GM18520 (cell line): Measurements from ENCODE around the gene IQCK.

Source experiments
- ATAC-seq: cut with Tn5 transposase; IDR thresholded peaks from one replicate; pipeline ENCODE4 v1.9.1; 2021; ENCODE audit not compliant: unreplicated experiment

Gene IQCK

DNA sequence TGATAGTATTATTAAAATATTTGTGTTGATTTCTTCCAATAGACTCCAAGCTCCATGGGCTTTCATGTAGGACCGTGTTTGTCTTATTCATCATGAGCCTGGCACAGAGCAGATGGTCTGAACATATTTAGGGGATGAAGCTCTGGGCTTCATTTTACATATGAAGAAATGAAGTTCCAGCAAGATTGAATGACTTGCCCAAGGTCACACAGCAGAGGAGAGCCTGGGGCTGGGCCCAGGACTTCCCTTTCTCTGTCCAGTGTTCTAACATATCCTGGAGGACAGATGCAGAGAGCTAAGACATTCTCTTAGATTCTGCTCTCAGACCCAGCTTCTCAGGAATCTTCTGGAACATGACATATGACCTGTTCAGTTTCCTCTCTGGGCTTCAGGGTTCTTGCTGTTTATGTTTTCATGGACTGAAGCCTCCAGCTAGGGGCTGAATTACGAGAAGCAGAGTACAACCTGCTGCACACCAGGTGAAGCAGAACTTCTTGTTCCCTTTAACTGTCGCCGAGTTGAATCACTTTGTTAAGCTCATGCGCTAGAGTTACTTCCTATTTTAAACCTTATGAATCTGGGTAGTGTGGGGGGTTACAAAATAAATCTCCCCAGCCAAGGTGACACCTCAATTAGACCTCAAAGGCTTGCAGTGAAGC is 113.0 kb downstream of the IQCK start:
- no peak for ATAC-seq

DNA sequence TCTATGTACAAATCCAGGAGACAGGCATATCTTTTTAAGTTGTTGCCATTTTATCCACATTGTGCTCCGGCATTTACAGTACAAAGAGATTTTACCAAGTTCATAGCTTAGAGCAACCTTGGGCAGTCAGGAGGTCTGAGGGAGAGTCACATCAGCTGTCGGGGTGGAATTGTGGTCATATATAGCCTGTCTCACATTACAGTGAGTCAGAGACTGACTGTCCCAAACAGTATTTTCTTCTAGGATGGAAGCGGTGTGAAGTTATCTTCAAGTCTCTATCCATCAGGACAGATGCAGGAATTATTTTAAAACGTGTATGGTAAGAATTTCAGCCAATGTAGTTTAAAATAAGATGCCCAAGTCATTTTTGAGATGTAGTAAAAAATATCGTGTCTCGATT is 113.6 kb downstream of the IQCK start:
- no peak for ATAC-seq

DNA sequence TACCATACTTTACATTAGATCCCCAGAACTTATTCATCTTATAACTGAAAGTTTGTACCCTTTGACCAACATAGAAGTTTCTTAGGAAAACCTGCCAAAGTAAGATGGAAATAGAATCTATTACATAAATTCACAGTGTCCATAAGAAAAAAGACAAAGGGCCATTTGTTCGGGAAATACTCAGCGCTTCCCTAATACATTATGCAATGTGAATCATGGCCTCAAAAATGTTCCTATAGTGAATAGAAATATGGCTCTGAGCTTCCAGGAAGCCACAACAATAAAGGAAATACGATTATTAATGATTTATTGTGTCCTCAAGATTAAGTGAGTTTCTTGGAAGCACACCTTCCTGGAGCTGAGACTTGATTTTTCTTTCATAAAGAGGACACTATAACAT is 115.1 kb downstream of the IQCK start:
- no peak for ATAC-seq

DNA sequence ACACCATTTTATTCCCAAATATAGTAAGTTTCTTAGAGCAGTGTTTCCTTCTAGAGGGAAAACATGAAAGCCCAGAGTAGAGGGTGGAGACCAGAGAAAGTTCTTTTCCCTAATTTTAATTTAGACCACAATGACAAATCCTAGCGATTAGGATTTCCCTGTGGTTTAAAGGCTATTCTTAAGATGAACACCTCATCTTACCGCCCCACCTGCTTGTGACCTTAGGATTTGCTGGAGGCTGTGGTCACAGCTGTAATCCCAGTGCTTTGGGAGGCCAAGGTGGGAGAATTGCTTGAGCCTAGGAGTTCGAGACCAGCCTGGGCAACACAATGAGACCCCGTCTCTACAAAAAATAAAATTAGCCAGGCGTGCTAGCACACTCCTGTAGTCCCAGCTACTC is 115.5 kb downstream of the IQCK start:
- ATAC-seq = no peak

DNA sequence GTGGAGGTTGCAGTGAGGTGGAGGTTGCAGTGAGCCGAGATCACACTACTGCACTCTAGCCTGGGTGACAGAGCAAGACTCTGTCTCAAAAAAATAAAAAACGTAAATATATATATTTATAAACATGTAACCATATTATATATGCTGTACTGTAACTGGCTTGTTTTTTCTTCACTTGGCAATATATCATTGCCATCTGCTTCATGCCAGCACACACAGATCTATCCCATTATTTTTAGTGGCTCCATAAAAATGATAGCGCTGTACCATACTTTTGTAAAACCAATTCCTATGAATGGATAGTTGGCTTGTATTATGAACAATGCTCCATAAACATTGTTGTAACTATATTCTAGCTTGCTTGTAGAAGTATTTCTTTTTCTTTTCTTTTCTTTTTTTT is 117.1 kb downstream of the IQCK start:
- no peak for ATAC-seq

DNA sequence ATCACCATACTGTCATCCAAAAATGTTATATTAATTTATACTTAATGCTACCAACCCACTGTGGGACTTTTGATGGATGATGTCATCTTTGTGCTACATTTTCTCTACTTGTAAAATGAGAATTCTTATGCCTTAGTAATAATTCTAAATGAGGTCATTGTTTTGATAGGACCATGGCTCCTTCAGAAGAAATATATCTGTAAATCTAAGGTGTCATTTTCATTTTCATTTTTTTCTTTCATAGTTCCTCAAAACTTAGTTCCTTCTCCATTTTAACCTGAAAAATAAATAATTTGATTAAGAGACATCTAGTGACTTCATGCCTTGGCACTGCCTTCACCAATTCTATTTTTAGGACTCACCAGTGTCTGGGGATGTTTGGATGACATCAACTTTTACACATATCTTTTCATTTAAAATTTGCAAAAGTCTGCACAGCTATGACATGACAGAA is 117.9 kb downstream of the IQCK start:
- no peak for ATAC-seq

DNA sequence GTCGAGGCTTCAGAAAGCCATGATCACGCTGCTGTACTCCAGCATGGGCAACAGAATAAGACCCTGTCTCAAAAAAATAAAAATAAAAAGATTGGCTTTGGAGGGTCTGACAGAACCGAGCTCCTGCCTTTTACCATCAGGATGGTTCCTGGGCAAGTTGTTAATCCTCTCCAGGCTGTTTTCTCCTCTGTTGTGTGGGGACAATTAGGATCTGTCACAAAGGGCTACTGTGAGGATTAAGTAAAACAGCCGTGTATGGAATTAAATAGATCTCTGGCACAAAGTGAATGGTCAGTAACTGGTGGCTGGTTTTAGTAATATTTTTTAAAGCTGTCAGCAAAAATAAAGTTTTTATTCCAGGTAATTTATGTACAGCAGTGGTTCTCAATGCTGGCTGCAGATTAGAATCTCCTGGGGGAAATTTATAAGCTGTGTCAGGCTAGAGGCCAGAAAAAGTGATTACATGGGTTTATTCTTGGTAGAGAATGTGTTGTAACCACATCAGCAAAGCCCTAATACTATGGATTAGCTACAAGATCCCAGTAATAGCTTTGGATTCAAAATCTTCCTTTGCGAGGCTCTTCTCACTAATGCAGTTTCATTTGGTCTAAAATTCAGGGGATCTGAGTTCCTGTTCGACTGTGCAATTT is 119.4 kb downstream of the IQCK start:
- no peak for ATAC-seq

DNA sequence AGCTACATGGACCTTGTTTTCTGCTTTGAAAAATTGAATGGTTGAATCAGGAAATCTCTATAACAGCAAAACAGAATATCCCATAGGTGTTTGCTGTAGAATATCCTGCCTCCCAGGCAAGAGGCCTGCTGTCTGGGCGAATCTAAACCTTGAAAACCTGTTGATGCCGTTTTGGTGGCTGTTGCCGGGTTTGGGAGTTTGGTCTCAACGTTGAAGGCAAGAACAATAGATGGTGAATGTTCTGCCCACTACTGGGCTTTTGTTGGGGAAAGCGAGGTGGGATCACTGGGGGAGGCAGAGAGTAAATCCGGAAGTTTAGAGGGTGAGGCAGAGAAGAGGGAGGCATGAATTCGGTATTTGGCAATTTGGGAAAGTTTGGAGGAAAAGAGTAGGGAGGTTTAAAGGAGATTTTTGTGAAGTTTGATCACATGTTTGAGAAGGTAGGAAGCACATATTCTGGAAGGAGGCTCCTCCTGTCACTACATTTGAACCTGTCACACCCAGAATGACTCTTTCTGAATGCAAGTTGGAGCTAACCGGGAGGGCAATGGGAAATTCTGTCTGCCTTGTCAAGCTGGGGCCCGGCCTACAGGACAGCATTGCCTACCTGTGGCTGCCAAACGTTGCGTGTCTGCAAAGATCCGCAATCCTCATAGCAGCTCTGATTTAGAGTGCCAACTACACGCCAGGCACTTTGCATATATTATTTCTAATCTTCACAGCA is 120.1 kb downstream of the IQCK start:
- ATAC-seq = no peak

DNA sequence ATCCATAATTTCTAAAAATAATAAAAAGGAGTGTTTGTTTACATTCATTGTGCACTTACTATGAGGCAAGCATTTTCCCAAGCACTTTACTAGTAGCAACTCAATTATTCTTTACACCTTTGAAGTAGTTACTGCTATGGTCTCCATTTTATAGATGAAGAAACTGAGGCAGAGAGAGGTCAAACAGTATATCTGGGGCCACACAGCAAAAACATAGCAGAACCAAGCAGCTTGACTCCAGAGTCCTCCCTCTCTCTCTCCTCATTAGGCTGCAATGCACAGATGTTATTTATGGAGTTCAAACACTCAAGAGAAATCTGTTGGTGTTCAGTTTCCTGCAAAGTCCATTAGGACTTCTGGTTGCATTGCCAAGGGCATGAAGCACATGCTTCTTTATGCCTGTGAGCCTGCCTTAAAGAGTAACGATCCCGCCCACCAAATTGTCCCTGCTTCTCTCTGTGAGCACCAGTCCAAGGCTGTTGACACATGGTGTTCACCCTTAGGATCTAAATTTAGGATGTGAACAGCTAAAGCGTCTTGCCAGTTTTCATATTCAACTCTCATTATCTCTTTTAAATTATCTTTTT is 122.5 kb downstream of the IQCK start:
- no peak for ATAC-seq

DNA sequence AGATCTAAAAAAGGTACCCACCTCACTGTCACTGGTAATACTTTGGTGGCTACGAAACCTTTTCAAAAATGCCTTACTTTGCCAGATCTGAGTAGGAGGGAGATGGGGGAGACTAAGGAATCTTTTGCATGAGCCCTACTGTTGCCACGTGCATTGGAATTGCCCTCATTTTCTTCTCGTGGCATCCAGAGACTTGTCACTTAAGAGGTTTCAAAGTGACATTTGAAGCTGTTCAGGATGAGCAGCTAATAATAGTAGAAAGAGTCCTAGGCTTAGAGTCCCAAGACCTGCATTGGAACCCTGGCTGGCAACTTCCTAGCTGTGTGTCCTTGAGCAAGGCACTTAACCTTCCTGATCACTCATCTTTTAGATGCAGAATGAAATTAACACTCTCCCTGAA is 123.1 kb downstream of the IQCK start:
- ATAC-seq = no peak

DNA sequence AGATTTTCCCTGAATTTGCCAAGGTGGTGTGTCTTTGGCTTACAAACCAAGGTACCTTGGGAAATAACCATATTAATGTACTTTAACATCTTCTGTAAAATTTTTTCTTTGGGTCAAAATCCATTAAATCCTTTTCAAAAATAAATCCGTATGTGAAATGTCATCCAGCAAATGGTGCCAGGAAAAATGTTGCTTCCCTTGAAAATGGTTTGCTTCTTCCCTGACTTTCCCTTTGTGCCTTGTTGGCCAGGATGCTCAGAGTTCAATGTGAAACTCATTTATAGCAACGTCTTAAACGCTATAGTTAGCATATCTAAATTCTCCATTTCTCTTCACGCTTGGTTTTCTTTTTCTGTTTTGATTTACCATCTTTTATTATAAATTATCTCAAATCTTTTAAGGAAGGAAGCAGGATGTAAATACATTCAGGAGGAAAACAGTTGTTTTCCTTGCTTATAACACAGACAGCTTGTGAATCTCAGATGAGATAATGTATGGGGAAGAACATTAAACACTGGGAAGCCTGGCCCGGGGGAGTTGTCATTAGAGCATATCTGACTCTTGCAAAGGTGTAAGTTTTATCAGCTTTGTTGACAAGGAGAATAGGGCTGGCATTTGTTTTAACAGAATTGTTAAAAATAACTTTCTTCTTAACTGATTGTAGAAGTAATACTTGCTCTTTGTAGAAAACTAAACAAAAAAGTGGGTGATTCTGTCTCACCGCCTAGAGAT is 124.5 kb downstream of the IQCK start:
- no peak for ATAC-seq

DNA sequence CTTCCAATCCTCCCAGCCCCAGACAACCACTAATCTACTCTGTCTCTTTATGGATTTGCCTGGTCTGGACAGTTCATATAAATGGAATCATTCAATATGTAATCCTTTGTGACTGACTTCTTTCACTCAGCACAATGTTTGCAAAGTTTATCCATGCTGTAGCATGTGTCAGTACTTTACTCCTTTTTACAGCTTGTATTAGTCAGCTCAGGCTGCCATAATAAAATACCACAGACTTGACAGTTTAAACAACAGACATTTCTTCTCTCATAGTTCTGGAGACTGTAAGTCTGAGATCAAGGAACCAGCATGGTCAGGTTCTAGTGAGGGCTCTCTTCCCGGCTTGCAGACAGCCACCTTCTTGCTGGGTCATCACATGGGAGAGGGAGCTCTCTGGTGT is 125.3 kb downstream of the IQCK start:
- no peak for ATAC-seq

DNA sequence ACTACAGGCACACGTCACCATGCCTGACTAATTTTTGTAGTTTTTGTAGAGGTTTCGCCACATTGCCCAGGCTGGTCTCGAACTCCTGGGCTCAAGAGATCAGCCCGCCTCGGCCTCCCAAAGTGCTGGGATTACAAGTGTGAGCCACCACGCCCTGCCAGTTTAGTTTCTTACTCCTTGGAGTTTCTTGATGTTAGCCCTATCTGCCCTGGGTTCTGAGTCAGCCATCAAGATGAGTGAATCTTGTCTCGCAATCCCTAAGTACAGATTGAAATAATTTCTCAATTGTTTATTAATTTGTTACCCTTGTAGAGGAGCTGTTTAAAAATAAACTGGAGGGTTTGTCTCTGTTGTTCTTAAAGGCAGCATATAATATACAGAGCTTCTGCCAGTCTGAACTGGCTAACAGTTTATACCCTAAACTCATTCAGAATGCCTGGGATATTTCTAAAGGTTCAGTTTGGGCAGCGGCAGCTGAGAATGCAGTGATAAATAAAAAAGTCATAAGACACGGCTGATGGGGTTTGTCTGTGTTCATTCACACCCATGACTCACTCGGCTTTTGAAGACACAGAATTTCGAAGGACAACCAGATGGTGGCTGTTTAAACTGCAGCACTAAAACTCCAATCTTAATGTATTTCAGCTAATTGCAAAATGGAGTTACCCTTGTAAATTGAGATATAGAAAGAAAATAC is 127.0 kb downstream of the IQCK start:
- no peak for ATAC-seq

DNA sequence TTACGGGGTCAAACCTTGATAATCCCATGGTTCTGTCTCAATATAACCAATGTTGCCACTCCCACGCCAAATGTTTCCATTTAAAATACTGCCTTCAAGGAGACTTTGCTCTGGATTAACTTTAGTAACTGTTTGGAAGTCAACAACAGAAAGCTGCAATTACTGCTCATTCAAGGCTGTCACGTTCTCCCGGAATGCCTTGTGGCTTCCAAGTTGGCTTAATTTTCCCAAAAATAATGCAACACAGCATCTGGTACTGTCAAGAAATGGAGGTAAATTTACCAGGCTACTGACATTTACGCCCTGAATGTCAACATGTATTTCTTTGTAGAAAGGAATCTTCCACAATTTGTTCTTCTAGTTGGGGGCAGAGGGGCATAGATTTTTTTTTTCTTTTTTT is 128.4 kb downstream of the IQCK start:
- no peak for ATAC-seq

DNA sequence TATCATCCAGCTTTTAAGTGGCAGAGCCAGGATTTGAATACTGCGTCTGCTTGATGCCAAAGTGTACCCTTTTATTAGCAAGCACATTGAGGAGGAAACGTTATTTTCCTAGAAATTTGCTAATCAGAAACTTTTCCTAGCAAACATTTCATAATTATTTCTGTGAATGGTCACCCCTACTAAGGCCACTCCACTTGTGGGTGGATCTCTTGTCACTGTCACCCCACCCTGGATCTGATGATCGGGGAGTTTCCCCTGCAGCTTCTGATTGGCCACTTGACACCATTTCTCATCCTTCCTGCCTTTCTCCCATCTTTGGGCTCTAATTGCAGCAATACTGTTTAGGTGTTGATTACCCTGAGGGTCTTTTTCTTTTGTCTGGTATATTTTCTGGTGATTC is 130.7 kb downstream of the IQCK start:
- no peak for ATAC-seq

DNA sequence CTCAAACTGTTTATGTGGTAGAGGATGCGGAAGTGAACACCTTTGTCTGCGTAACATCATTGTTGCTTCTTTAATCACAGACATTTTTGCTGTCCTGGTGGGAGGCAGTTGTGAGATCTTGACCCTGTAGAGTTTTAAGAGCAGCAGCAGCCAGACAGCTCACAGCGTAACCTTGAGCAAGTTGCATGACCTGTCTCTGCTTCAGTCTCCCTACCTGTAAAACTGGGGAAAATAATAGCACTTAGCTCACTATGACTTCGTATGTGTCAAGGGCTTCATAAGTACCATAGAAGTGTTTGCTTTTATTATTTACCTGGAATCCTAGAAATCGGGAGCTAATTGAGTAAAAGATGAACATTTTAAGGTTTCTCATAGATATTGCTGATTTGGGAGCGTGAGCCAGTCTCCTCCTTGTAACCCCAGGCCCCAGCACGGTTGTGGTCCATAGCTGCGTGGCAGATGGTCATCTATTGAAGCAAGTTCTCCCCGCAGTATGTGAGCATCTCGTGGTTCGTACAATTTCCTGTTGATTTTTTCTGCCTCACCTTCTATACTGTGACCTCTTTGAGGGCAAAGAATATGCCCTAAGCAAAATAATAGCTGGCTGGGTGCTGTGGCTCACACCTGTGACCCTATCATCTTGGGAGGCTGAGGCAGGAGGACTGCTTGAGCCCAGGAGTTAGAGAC is 132.2 kb downstream of the IQCK start:
- no peak for ATAC-seq

DNA sequence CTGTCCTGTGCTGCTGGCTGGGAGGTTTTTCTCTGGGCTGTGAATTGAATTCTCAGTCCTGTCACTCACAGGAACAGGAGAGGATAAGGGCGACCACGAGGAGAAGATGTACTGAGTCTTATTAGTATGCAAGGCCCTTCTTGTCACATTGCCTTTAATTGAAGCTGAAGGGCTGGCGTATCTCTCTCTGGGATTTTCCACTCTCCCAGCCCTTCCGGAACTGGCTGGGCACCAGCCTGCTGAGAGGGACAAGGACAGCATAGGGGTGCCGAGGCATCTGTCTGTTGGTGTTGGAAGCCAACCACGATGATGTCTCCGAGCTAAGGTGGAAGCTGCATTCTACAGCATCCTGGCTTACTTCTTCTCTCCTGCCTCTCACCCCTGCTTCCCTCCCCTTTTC is 133.4 kb downstream of the IQCK start:
- ATAC-seq = no peak

DNA sequence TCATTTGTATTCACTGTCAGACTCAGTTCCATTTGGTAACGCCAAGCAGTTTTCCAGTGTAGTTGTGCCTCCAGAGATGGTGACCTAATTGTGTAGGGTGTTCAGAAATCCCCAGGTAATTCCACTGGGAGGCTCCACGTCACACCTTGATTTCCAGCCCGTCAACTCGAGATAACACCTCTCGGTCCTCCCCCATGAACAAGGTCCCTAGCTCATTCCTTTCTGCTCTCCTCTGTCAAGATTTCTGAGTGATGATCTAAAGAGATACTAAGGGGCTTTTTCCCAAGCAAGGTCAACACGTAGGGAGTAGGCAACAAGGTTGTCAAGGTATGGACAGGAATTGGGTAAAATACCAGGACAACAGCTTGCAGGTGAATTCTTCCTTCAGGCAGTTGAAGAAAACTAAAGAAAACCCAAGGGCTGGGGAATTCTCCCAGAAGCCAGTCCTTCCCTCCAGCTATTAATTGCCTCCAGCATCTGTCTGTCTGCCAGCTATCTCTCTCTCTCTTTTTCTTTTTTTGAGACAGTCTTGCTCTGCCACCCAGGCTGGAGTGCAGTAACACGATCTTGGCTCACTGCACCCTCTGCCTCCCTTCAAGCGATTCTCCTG is 135.2 kb downstream of the IQCK start:
- no peak for ATAC-seq

DNA sequence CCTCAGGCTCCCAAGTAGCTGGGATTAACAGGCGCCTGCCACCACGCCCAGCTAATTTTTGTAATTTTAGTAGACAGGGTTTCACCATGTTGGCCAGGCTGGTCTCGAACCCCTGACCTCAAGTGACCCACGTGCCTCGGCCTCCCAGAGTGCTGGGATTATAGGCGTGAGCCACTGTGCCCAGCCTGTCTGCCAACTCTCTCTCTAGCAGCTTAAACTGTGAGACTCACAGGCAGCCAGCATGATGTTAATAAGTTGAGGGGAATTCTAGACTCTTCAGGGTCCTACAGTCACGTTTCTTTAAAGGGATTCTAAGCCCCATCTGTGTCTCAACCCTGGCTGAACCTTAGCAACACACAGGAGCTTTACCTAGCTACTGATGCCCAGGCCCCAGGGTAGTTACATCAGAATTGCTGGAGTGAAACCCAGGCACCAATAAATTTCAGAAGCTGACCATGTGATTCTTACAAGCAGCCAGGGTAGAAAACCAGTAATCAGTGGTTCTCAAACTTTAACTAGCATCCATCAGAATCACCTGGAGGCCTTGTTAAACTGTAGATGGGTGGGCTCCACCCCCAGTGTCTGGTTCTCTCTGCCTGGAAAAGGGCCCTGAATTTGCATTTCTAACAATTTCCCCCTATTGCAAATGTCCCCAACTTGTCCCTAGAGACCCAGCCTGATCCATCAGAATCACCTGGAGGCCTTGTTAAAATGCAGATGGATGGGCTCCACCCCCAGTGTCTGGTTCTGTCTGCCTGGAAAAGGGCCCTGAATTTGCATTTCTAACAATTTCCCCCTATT is 135.9 kb downstream of the IQCK start:
- ATAC-seq = no peak
